Endodermal cell (in vitro differentiated cells): ENCODE data around the gene MROH2A. TPM values are rescaled to one million over a fixed set of nuclear protein-coding genes. Genes with fewer than 3 reads are reported as not detected.
A peak's percentile ranks its signal among the peaks of the same experiment; 100 is the strongest.

Experiments used
- DNase-seq: peaks from one replicate; pipeline ENCODE4 v3.0.0-alpha.2; 2017
- H3K27ac ChIP-seq: 2 replicates; pipeline ENCODE4 v1.5.1; 2013; ENCODE audit warnings: mild to moderate bottlenecking, low read depth, low read length, moderate library complexity
- H3K27me3 ChIP-seq: 2 replicates; pipeline ENCODE4 v1.6.1; 2013; ENCODE audit warnings: mild to moderate bottlenecking, low read length, moderate library complexity; ENCODE audit not compliant: insufficient read depth, control insufficient read depth, poor library complexity, severe bottlenecking
- H3K36me3 ChIP-seq: 2 replicates; pipeline ENCODE4 v1.7.0; 2013; ENCODE audit warnings: mild to moderate bottlenecking, low read length, moderate library complexity; ENCODE audit not compliant: control insufficient read depth, insufficient read depth
- H3K4me1 ChIP-seq: one replicate; pipeline ENCODE4 v1.7.0; 2013; ENCODE audit warnings: low read length; ENCODE audit not compliant: control insufficient read depth, insufficient read depth
- H3K4me3 ChIP-seq: 2 replicates; pipeline ENCODE4 v1.5.1; 2013; ENCODE audit warnings: mild to moderate bottlenecking, low read length, moderate library complexity
- H3K9ac ChIP-seq: 2 replicates; pipeline ENCODE4 v1.6.1; 2013; ENCODE audit warnings: mild to moderate bottlenecking, low read length, moderate library complexity; ENCODE audit not compliant: poor library complexity, severe bottlenecking; ENCODE audit errors: extremely low read depth
- H3K9me3 ChIP-seq: 2 replicates; pipeline ENCODE4 v1.6.1; 2013; ENCODE audit warnings: mild to moderate bottlenecking, low read length, moderate library complexity; ENCODE audit not compliant: control insufficient read depth
- H3K27ac Mint-ChIP-seq: 2 replicates; pipeline ENCODE4 v1.8.0; 2020; ENCODE audit warnings: mixed read lengths
- H3K27me3 Mint-ChIP-seq: 2 replicates; pipeline ENCODE4 v1.8.0; 2021; ENCODE audit warnings: mild to moderate bottlenecking, mixed read lengths; ENCODE audit not compliant: insufficient read depth
- H3K36me3 Mint-ChIP-seq: 2 replicates; pipeline ENCODE4 v1.8.0; 2020; ENCODE audit warnings: low read depth, mixed read lengths
- H3K4me1 Mint-ChIP-seq: 2 replicates; pipeline ENCODE4 v1.8.0; 2020; ENCODE audit warnings: mixed read lengths
- H3K4me3 Mint-ChIP-seq: 2 replicates; pipeline ENCODE4 v1.8.0; 2020; ENCODE audit warnings: mild to moderate bottlenecking, moderate library complexity, mixed read lengths
- H3K9me3 Mint-ChIP-seq: 2 replicates; pipeline ENCODE4 v1.8.0; 2020; ENCODE audit warnings: mild to moderate bottlenecking, mixed read lengths
- WGBS, 2 experiments: methylation state at CpG; one replicate each; pipeline versions ENCODE4 v1.1.5 to v1.1.7; 2013; ENCODE audit warnings: missing lambda C conversion rate in 2 of 2, mixed read lengths in 1 of 2; ENCODE audit not compliant: insufficient coverage in 1 of 2, insufficient read length in 1 of 2; 5-methylcytosine and 5-hydroxymethylcytosine counted together
- total RNA-seq, 2 donors: library from RNA; stranded (reverse); fragmentation: NEBNext Ultra II Directional in 1 of 2; extraction: Animal tissue kit (Norgen Biotek cat#: 25700) in 1 of 2; gene quantifications; 2 replicates in 1 of 2; 3 replicates in 1 of 2; pipeline ENCODE4 v1.2.1, GENCODE V29; 2021
- TF ChIP-seq, protein P1 (sequence below): fragments of 200-600 bp; sonication (generic); conservative IDR thresholded peaks from 2 replicates; pipeline ENCODE4 v1.5.0; 2021; ENCODE audit warnings: antibody characterized with exemption, mild to moderate bottlenecking

MROH2A gene
- total RNA-seq, 2 donors from 2014 or later: not detected

DNA sequence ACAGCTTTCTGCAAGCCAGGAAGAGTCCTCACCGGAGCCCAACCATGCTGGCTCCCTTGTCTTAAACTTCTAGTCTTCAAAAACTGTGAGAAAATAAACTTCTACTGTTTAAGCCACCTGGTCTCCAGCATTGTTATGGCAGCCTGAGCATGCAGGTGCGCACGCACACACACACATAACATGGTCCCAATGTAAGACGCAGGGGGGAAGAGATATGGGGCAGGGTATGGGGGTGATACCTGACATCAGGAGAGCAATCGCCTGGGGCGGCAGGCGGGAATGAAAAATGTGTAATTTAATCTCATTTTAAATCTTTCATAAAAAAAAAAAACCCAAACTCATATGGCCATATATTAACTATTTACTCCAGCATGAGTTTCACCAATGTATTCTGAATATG is 58.2 kb downstream of the MROH2A start:
- Histone ChIP-seq H3K27me3 (no peaks in the 10 kb centered on the region), H3K4me3 (no peak overlapping the region), H3K4me1 (no peaks in the 10 kb centered on the region), H3K36me3 (peaks cover 63% of the 10 kb centered on the region), H3K27ac (no peak overlapping the region), H3K9ac (no peak overlapping the region), H3K9me3 (no peaks in the 10 kb centered on the region)
- H3K4me3 Mint-ChIP-seq: no peak overlapping the region
- H3K4me1 Mint-ChIP-seq: peaks cover 2% of the 10 kb centered on the region
- TF ChIP-seq, protein P1, sequence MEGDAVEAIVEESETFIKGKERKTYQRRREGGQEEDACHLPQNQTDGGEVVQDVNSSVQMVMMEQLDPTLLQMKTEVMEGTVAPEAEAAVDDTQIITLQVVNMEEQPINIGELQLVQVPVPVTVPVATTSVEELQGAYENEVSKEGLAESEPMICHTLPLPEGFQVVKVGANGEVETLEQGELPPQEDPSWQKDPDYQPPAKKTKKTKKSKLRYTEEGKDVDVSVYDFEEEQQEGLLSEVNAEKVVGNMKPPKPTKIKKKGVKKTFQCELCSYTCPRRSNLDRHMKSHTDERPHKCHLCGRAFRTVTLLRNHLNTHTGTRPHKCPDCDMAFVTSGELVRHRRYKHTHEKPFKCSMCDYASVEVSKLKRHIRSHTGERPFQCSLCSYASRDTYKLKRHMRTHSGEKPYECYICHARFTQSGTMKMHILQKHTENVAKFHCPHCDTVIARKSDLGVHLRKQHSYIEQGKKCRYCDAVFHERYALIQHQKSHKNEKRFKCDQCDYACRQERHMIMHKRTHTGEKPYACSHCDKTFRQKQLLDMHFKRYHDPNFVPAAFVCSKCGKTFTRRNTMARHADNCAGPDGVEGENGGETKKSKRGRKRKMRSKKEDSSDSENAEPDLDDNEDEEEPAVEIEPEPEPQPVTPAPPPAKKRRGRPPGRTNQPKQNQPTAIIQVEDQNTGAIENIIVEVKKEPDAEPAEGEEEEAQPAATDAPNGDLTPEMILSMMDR: no peak
- DNase-seq: peak; percentile 19
- no peak overlapping the region for H3K27ac Mint-ChIP-seq
- no peaks in the 10 kb centered on the region for H3K9me3 Mint-ChIP-seq
- peaks cover 58% of the 10 kb centered on the region for H3K36me3 Mint-ChIP-seq
- H3K27me3 Mint-ChIP-seq: no peaks in the 10 kb centered on the region
- 83 to 100% methylated on average over 1 to 4 of the region's 7 CpGs for WGBS, 2 experiments

DNA sequence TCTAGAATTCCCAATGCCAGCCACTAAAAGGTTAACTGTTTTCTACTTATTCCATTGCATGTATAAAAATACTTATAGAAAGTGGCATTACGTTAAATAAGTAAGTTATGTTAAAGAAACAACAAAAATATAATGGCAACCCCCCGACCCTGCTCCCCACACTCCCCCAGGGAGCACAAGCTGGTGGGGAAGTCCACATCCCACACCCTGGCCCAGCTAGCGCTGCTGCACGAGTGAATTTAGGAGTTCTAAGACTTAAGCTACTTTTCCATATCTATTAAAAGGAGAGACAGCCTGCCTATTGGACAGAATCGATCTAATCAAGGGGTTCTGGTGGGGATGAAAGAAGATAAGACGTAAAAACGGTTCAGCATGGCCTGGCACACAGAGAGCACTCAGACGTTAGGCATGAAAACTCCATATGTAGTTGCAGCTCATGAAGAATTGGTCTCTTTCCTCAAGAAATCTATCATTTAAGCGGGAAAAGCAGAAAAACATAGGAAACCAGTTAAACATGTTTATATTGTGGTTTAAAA is 59.6 kb downstream of the MROH2A start:
- no peak for DNase-seq
- peaks cover 72% of the 10 kb centered on the region for H3K36me3 Mint-ChIP-seq
- no peak overlapping the region for H3K9ac ChIP-seq
- TF ChIP-seq, protein P1: no peak
- no peaks in the 10 kb centered on the region for H3K27me3 Mint-ChIP-seq
- H3K9me3 Mint-ChIP-seq: no peaks in the 10 kb centered on the region
- no peaks in the 10 kb centered on the region for H3K4me1 ChIP-seq
- H3K4me3 ChIP-seq: no peak overlapping the region
- peaks cover 2% of the 10 kb centered on the region for H3K4me1 Mint-ChIP-seq
- no peaks in the 10 kb centered on the region for H3K27me3 ChIP-seq
- H3K27ac Mint-ChIP-seq: no peak overlapping the region
- no peak overlapping the region for H3K27ac ChIP-seq
- no peak overlapping the region for H3K4me3 Mint-ChIP-seq
- H3K36me3 ChIP-seq: peaks cover 77% of the 10 kb centered on the region
- no peaks in the 10 kb centered on the region for H3K9me3 ChIP-seq
- WGBS, 2 experiments: 87 to 95% methylated on average over 3 to 8 of the region's 9 CpGs

- H3K4me3 ChIP-seq: no peak overlapping the region
- H3K27me3 Mint-ChIP-seq: no peaks in the 10 kb centered on the region
- TF ChIP-seq, protein P1: no peak
- H3K4me3 Mint-ChIP-seq: no peak overlapping the region
- peak; percentile 24 for DNase-seq
- 84 to 89% methylated on average over 7 of the region's 7 CpGs for WGBS, 2 experiments
- H3K4me1 Mint-ChIP-seq: peaks cover 2% of the 10 kb centered on the region
- no peak overlapping the region for H3K9ac ChIP-seq
- H3K4me1 ChIP-seq: no peaks in the 10 kb centered on the region
- no peaks in the 10 kb centered on the region for H3K9me3 ChIP-seq
- peak overlapping the region; percentile 42 for H3K27ac Mint-ChIP-seq
- H3K27me3 ChIP-seq: no peaks in the 10 kb centered on the region
- H3K36me3 Mint-ChIP-seq: peaks cover 77% of the 10 kb centered on the region
- H3K36me3 ChIP-seq: peaks cover 82% of the 10 kb centered on the region
- H3K27ac ChIP-seq: no peak overlapping the region
- no peaks in the 10 kb centered on the region for H3K9me3 Mint-ChIP-seq
These were observed 60.1 kb downstream of the MROH2A start for GRCh38 chr2:233838251-233838650.
